HuH-7.5 (cell line): ENCODE results near the gene CD46.

Source experiments
- DNase-seq: peaks from one replicate; pipeline ENCODE4 v3.0.0; 2011; ENCODE audit warnings: low spot score

The CD46 gene

GRCh38 chr1:207814469-207814868 lies 62.6 kb downstream of the CD46 start:
- no peak for DNase-seq

DNA sequence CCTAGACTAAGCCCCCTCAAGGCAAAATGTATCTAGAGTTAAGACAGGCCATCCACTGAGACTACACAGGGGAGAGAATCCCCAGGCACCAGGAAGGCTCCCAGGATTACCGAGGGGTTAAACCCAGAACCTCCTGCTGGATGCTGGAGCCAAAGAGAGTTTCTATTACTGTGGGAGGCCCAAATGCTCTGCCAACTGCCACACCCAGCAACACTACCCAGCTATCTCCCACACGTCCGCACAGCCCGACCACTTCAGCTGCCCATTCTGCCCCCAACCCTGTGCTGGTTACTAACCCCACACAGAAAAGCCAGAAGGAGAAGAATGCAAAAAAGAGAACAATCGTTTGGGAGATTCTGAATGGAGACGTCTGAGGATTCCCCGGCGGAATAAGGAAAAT lies 63.6 kb downstream of the CD46 start:
- no peak for DNase-seq

DNA sequence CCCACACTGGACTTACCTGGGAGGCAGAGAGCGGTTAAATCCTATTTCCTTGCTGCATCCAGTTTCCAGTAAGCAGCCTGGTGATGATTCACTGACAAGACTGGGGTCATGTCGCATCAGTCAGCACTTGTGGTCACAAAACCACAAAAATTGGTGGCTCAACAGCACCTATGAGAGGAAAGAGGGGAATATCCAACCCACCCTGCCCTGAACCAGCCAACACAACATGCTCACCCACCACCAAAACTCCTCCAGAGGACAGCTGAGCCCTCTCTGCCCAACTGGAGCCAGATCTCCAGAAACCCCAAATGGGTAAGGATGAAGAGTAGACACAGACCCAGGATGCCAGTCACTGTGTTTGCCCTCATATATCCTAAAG lies 64.0 kb downstream of the CD46 start:
- no peak for DNase-seq

GRCh38 chr1:207817166-207817565 lies 65.3 kb downstream of the CD46 start:
- DNase-seq, result no peak

- DNase-seq, result no peak
These were observed 66.2 kb downstream of the CD46 start for GRCh38 chr1:207817778-207818751.

GRCh38 chr1:207818971-207819451 lies 67.2 kb downstream of the CD46 start:
- no peak for DNase-seq

DNA sequence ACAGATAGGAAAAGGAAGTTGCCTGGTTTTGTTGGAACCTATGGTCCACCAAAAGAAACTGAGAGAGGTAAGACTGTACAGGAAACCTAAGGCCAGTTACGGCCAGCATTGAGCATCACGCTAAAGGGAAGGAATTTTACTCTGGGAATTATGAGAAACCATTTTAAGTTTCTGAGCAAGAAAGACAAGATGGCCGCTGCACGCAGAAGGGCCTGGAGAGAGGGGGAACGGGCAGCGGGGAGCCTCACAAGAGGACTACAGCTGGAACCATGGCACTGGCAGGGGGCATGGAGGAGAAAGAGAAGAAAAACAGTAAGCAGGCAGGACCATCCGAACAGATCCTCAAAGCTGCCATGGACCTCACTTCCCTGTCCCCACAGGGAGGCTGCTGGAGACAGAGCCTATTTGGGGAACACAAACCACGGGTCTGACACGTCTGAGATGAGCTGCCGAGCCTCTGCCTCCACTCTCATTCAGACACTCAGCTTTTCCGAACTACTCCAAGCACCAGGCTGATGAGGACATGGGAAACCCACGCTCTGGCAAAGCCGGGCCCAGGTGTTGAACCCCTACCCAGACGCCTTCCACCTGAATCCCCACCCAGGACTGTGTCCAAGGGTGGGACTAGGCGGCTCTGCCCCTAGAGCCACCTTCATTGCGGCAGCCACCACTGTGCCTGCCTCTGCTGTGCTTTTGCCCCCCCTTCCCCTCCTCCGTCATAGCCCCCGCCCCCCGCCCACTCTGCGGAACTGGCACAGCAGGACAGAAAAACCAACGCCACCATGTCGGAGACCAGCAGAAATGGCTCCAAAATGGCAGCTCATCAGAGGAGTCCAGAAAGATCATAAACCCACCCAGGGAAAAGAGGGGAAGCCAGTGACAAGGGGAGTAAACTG lies 69.0 kb downstream of the CD46 start:
- no peak for DNase-seq

DNA sequence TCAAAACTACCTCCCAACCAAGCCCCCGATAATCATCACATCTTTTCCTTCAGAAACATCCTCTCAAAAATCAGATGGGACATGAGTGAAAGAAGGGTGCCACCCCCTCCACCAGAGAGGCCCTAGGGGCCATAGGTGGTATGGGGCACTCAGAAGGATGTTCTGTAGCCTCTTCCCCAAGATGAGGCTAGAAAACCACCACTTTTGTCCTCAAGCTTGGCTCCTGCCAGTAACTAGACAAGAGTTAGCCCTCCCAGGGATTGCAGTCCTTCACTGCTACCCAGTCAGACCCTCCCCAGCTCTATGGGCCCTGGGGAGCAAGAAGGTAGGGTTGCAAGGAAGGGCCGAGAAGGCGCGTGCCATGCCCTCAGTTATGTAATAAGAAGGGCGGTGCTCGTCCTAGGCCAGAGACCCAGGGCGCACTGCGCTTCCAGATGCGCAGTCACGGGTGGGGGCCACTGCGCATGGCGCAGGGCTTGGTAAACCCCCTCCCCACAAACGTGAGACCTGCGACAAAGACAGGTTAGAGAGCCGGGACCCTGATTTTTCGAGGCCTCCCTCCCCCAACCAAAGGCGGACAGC lies 69.7 kb downstream of the CD46 start:
- DNase-seq, result no peak

DNA sequence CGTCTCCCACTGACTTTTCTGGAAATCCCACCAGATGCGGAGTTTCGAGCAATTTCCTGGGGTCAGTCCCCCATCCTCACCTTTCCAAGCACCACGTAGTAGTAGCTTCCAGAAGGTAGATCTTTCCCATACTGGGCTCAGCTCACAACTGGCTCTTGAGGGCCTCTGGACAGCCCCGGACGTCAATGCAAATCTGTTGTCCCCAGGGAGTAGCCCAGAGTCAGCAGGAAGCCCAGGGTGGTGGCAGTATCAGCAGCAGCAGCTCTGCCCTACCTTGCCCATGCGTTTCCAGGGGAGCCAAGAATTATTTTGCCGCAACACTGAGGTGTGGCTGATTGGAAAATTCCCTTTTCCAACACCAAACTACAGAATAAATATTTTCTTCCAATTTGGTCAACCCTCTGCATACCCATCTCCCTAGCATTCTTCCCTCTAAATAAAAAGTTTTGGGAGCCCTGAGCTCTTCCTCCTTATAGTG lies 70.3 kb downstream of the CD46 start:
- DNase-seq, result no peak

GRCh38 chr1:207822602-207823451 lies 71.0 kb downstream of the CD46 start:
- DNase-seq, result no peak

GRCh38 chr1:207823531-207823879 lies 71.7 kb downstream of the CD46 start:
- no peak for DNase-seq

DNA sequence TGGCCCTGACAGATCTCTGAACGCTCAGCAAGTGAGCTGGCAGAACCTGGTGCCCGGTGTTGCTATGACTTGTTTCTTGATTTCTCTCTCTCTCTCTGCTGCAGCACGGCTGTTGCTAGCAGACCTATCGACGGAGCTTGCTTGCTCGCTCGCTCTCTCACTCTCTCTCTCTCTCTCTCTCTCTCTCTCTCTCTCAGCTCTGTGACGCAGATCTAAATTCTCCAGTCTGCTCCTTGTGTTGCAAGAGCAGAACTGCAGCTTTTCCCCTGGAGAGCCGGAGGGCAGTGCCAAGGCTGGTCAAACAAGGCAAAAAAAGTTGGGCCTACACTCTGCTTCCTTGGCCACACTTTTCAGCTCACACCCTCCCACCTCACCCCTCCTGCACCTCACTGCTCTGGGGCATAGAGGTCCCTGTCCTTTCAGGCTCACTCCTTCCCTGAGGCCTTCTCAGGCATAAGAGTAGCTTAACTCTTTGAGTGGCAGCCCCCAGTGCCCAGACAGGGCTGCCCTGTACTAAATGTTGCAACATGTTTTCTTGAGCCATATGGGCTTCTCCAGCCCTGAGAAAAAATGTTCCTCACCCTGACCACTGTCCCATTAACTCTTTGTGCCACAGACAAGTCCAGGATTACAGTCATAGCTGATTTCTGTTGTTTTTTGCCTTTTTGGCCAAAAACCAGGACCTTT lies 72.2 kb downstream of the CD46 start:
- no peak for DNase-seq

DNA sequence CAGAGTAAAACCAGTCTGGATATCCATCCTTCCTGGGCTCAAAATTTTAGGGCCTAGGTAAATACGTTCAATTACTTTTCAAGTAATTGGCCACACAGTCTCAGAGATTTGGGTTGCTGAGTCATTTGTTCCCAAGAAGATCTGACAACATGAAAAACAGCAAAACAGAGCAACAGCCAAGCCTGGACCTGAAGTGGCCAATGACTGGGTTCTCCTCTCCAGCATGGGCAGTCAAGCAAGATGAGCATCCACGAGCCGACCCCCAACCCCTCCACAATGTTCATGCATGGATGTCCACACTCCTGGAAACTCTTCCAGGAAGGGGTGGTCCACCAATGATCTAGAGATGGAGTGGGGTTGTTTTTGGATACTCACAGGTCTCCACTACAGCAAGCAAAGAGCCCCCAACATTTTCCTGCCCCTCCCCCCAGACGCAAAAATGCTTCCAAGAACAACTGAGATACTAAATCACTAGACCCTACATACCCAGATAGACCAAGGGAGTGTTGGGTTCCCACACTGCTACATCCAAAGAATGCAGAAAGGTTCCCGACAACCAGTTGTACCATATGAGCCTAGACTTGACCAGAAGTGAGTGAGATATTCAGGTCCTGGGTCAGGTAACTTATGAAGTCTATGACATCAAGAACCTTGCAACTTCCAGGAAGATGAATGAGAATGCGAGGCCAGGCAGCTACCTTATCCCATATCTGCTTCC lies 73.0 kb downstream of the CD46 start:
- DNase-seq, result no peak

- DNase-seq, result no peak
These were observed 73.5 kb downstream of the CD46 start for GRCh38 chr1:207825409-207825695.

DNA sequence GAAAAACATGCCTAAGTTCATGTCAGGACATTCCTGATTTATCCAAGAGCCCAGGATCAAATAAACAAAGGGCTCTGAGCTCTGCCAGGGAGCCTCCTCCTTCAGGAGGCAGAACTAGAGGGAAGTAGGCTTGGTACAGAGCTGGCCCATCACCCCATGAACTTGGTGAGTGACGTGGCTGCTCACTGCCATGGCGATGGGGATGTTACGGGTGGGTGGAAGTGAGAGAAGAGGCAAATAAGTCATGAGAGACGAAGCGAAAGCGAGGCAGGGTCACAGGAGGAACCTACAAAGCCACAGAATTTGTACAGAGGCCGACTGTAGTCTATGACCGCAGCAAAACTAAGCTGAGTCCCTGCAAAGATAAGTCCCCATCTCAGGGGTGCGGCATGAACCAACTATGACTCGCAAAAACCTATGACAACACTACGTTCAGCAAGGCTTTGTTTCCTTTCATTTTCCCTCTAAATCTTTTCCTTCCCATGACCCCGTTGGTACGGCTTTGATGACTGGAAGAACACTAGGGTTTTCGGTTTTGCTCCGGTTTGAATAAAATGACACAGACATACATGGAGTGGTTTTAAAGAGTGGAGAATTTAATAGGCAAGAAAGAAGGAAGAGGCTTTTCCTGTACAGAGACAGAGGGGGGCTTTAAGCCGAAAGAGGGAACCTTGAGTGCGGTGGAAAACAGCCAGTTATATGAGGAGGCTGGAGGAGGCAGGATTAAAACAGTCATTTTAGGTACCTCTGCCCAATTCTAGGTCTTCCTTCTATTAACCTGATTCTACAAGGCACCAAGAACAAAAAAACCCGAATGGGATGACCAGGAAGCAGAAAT lies 74.1 kb downstream of the CD46 start:
- DNase-seq, result no peak

DNA sequence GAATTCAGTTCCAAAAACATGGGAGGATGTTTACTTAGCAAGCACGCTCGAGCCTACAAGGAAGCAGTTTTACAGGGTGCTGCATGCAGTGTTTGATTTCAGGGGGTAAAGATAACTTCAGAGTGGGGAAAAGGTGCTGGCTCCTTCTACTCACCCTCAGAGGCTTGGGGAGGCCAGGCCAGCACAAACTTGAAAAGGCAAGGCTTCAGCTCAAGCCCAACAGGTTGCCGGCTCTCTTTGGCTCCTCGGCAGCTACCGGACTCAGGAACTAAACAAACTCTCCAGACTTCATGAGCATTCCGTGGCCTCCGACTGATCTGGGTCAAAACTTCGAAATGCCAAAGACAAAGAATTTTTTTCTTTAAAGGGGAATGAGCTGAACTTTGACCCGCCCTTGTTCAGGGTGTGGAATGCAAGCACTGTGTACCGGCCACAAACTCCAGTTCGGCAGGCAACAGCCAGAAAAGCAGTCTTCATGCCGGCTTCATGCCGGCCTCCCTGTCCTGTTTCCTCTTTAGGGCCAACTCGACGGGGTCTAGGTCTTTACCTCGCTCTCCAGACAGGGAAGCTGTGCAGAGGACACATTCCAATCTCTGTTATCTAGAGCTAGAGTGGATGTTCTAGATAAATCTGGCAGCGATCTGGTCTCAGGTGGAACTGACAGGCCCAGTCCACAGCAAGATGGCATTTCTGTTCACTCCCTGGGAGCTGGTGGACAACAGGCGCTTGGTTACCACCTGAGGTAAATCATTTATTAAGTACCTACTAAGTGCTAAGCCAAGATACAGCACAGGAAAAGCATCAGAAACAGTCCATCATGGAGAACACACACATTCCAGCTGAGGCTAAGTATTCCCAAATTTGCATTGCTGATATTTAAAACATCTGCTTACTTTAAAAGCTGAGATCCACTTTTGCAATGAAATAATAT lies 75.0 kb downstream of the CD46 start:
- no peak for DNase-seq

- DNase-seq, result no peak
These were observed 75.6 kb downstream of the CD46 start for GRCh38 chr1:207827488-207827830.

GRCh38 chr1:207828046-207828445 lies 76.2 kb downstream of the CD46 start:
- DNase-seq, result no peak
